T-helper 2 cell treated with Interferon-gamma antibody and Interleukin-4, amounts not matched to agents 100 ng/mL and 5 ng/mL, for 36 hours (primary cell): ENCODE results near the gene SNX20. TPM values are rescaled to one million over a fixed set of nuclear protein-coding genes. Genes with fewer than 3 reads are reported as not detected.

Experiments used
- intact Hi-C: fragments of 100-400 bp; cut with micrococcal nuclease; formaldehyde crosslinking; loops from one replicate; pipeline ENCODE4 v1.15.1; 2023
- total RNA-seq: library from RNA; stranded (reverse); gene quantifications from 2 replicates; pipeline ENCODE4 v1.2.3, GENCODE V29; 2022

Gene SNX20
- total RNA-seq, 1 donor from 2014 or later: 69.7 TPM

DNA sequence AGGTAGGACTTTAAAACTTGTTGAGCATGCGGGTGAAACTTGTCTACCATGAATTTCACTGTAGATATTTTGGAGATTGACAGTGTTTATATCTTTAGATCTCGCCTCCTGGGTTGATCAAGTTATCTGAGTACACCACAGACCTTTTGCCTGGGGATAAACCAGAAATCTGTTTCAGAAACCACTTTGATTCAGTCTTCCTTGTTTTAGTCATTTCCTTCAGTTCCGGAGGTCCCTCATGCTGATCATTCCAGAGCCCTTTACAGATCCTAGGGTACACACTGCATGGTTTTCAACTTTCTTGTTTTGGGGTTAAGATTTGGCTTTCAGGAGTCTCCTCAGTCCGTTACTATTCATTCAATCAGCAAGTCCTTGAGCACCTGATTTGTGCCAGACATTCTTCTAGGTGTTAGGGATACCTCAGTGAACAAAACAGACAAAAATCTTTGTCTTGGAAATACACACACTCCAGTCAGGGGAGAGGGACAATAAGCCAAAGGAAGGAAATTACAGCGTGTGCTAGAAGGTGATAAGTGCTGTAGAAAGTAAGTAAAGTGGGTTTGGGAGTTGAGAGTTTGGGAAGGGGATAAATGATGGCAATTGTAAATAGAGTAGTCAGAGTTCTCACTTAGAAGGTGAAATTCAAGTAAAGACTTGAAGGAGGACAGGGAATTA lies 24.5 kb upstream of the SNX20 start:
- intact Hi-C loops: no loop called here

DNA sequence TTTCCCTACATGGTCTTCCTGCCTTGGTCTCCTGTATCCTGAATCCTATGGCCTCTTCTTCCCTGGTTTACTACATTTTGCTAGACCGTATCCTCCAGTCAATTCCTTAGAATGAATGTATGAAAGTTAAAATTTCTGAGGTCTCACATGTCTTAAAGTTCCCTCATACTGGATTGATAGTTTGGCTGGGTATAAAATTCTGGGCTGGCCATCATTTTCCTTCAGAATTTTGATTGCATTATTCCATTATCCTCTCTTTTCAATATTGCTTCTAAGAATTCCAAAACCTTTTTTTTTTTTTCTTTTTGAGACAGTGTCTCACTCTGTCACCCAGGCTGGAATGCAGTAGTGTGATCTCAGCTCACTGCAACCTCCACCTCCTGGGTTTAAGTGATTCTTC lies 23.1 kb upstream of the SNX20 start:
- intact Hi-C loops: no loop called here

DNA sequence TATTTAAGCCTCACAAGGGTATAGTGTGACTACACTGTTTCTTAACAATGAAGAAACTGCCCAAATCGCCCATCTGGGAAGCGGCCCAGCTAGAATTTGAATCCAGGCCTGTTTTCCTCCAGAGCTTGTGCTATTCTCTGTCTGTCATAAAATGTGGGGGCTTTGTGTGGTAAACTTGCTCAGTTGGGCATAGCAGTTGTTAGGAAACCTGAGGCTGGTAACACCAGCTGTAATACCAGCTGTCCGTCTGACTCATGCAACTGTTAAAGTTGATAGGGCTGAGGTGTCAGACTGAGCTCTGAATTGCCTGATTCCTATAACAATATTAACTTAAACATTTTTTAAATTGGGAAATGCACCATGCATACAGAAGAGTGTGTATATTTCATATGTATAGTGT lies 21.6 kb upstream of the SNX20 start:
- intact Hi-C loops: no loop called here

DNA sequence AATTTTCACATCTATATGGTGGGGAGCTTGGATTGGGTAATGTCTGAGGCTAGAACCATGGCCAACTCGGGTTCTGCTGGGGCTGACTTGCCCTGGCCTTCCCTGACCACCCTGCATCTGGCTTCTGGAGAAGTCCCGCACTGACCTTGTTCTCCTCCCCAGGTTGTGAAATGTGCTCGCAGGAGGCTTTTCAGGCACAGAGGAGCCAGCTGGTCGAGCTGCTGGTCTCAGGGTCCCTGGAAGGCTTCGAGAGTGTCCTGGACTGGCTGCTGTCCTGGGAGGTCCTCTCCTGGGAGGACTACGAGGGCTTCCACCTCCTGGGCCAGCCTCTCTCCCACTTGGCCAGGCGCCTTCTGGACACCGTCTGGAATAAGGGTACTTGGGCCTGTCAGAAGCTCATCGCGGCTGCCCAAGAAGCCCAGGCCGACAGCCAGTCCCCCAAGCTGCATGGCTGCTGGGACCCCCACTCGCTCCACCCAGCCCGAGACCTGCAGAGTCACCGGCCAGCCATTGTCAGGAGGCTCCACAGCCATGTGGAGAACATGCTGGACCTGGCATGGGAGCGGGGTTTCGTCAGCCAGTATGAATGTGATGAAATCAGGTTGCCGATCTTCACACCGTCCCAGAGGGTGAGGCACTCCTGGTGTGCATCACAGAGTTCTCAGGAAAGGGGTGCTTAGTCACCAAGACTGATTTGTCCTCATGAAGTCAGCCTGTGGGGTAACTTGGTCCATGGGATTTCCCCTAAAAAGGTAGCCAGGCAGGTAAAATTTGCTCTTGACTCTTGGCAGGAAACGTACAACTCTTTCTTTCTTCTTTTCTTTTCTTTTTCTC lies 18.4 kb upstream of the SNX20 start:
- intact Hi-C loops: loop anchor here (2.0 kb wide), 1 partner anchor 43 kb away; the partner anchor contains the start of gene CYLD

DNA sequence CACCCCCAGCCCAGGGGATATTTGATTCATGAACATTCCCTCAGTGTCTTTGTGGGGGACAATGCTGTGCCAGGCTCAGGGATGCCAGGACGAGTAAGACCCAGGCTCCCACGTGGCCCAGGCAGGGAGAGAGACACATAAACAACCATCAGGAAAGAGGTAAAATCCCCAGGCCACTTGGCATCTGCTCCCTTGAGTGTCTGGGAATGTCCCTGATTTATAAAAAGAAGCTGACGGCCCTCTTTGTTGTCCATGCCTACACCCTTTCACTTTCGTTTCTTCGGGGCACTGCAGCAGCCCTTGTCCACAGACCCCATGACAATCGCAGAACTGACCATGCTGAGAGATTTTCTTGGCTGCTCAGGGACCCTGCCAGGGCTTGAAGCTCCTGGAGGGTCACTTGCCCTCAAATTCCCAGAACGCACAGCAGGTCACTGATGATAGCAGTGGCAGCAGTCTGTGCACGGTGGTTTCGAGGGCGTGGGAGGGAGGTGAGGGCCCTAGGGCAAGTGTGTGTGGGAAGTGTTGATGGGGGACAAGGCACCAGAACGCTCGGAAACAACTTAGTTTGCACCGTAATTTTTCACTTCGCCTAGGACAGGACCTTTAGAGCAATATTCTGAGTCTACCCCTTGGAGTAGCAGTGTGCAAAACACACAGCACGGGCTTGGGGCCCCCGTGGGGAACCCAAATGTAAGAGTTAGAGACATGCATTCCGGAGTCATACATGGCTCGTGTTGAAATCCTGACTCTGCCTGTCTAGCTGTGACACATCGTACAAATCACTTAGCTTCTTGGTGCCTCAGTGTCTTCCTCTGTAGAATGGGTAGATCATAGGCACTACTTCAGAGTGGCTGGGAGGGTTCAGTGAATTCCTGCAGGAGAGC lies 17.0 kb upstream of the SNX20 start:
- intact Hi-C loops: loop anchor here (1.0 to 2.0 kb wide), 2 partner anchors 13 to 45 kb away; partner anchors contain the start of gene CYLD

DNA sequence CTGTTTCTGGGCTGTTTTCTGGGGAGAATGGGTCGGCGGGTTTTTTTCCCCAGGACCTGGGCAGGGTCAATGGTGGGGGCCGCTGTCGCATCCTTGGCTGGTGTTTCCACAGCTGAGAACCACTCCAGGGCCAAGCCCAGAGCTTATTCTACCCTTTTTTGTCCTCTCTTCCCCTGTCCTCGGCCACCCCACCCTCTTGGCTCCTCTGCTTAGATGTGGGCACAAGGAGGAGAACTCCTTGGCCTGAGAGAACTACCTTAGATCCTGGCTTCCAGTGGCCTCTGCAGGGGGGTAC lies 16.3 kb upstream of the SNX20 start:
- intact Hi-C loops: no loop called here

DNA sequence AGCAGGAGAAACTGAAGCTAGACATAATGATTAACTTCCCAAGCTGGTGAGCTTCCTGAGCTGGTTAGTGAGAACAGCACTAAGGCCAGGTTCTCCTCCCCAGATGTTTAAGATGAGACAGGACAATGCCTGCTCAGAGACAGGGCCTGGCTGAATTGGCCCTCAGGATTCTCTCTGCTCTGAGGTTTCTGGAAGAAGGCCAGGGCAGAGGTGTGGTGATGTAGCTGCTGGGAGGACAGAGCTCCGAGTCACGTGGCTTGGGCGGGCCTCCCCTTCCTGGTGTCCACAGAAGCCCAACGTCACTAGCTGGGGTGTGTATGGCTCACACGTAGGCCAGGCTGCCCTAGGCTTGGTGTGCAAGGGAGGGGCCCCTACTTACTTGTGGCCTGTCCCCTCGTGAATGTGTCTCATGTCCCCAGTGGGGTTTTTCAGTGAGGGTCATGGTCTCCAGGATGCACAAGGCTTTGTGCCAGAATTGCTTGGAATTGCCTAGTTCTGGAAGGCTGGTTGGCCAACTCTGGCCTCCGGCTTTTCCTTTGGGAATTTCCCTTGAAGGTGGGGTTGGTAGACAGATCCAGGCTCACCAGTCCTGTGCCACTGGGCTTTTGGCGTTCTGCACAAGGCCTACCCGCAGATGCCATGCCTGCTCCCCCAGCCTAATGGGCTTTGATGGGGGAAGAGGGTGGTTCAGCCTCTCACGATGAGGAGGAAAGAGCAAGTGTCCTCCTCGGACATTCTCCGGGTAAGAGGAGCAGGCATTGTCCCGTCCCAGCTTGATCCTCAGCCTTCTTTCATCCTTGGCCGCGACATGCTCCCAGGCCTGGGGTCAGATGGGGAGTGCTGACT lies 15.7 kb upstream of the SNX20 start:
- intact Hi-C loops: no loop called here

DNA sequence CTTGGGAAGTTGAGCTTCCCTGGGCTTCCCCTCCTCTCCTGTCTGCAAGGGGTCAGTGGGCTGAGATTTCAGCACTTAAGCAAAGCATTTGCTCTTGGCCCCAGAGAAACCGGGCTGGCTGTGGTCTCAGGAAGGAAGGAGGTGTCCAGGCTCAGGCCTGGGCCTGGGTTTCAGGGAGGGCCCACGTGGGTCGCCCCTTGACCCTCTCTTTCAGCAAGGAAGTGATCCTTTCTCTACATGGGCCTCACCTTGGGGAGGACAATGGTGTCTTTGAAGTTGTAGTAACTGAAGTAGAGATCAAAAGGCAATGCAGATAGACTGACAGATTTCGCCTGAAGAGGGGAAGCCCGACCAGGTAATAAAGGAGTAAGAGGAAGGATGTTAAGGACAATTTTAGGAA lies 15.0 kb upstream of the SNX20 start:
- intact Hi-C loops: no loop called here

DNA sequence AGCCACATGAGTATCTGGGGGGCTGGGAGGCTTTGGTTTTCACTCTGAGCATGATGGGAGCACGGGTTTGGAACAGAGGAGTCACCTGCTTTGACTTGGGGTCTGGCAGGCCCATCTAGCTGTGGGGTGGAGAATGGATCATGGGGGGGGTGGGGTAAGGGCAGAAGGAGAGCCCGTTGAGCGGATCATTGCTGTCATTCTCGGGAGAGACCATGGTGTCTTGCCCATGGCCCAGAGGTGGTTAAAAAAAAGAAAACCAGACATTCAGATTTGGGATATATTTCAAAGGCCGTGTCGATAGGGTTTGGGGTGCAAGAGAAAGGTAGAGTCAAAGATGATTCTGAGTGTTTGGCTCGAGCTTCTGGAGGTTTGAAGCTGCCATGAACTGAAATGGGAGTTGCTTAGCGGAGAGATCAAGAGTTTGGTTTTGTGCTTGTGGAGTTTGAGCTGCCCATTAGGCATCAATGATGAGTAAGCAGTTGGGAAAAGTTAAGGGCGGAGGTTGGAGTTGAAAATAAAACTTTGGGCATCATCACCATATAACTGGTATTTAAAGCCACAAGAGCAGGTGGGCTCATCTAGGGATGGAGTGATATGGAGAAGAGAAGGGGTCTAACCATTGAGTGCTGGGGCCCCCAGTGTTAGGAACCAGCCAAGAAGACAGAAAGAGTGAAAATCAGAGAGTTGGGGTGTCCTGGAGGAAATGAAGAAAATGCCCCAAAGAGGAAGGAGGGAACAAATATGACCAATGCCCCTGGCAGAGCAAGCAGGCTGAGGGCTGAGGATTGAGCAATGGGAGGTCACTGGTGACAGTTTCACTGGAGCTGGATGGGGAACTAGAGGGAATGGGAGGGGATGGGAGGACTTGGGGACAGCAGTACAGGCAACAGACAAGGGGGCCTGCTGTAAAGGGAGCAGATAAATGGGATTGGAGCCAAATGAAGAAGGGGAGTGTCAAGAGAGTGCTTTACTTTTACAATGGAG lies 14.2 kb upstream of the SNX20 start:
- intact Hi-C loops: no loop called here

DNA sequence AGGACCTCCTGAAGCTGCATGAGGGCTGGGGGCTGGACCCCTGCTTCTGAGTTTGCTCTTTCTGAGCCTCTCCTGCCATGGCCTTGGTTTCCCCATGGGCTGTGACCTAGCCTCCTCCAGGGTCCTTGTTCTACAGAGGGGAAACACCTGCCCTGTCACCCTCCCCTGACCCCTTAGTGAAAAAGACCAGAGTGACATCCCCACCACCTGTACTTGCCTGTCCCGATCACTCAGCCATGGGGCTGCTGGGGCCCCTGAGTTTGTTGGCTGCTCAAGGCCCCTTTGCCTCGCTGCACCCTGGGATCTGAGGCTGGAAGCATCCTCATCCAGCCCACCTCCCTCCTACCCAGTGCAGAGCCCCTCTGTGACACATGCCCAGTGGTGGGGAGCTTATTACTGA lies 13.1 kb upstream of the SNX20 start:
- intact Hi-C loops: no loop called here

DNA sequence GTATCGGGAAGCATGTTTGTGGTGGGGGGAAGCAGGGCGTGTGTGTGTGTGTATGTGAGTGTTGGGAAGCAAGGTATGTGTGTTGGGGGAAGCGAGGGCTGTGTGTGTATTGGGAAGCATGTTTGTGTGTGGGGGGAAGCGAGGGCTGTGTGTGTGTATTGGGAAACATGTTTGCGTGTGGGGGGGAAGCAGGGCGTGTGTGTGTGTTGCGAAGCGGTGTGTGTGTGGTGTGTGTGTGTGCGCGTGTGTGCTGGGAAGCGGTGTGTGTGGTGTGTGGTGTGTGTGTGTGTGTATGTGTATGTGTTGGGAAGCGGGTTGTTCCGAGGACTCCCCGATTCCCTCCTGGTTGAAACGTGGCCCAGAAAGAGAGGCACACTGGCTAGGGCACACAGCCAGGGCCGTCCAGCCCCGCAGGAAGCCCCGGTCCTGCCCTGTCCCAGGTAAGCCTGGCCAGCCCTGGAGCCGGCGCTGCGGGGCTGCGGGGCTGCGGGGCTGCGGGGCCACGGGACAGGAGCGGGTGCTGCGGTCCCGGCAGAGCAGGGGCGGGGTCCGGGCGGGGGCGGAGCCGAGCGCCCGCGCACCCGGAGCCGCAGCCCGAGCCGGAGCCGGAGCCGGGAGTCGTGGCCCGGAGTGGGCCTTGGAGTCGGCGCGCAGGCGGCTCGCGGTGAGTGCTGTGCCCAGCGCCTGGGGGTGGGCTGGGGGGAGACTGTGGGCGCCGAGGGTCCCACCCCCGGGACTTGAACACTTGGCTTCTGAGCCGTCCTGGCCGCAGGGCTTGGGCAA lies 12.1 kb upstream of the SNX20 start, which contains the start of gene NOD2:
Gene NOD2, plus strand, starts transcription at position 608 of the 783 bp plus-strand sequence. CDS start 5,890 bp downstream, outside the sequence.
- intact Hi-C loops: no loop called here

DNA sequence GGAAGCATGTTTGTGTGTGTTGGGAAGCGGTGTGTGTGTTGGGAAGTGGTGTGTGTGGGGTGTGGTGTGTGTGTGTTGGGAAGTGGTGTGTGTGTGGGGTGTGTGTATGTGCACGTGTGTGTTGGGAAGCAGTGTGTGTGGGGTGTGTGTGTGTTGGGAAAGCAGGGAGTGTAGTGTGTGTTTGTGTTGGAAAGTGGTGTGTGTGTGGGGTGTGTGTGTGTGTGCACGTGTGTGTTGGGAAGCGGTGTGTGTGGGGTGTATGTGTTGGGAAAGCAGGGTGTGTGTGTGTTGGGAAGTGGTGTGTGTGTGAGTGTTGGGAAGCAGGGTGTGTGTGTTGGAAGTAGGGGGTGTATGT lies 11.5 kb upstream of the SNX20 start:
- intact Hi-C loops: no loop called here

DNA sequence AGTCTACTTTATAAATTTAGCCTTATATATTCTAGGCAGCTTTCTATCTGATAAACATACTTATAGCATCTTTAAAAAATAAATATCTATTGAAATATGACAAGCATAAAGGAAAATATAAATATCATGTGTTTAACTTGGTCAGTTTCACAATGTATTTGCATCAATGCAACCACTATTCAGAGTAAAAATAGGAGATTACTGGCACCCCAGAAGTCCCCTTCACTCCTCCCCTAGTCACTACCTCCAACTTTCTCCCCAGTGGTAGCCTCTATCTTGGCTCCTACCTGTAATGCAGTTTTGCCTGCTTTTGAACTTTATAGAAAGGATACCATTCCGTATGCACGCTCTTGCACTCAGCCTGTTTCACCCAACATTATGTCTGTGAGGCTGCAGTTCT lies 9.1 kb upstream of the SNX20 start:
- intact Hi-C loops: no loop called here

DNA sequence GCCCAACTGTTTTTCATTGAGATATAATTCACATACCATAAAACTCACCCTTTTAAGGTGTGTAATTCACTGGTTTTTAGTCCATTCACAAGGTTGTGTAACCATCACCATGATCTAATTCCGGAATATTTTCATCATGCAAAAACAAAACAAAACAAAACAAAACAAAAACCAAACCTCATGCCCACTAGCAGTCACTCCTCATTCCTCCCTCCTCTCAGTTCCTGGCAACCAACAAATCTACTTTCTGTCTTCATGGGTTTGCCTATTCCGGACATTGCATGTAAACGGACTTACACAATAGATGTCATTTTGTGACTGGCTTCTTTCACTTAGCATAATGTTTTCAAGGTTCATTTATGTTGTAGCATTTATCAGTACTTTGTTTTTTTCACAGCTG lies 7.8 kb upstream of the SNX20 start:
- intact Hi-C loops: no loop called here

DNA sequence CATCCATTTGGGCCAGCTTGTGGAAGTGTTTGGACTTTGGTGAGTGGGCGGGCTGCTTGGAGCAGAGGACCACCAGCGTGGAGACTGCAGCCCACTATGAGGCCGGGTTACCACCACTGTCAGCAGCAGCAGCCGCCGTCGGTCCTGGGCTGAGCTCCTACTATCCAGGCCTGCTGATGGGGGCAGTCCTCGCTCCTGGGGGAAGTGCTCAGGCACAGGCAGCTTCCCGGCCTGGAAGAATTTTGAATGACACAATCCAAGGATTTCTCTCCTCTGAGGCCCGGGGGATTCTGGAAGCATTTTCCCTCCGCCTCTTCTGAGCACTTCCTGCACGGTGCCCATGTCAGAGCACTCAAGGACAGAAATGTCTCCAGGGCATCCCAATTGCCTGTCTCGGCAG lies 7.0 kb upstream of the SNX20 start:
- intact Hi-C loops: no loop called here

DNA sequence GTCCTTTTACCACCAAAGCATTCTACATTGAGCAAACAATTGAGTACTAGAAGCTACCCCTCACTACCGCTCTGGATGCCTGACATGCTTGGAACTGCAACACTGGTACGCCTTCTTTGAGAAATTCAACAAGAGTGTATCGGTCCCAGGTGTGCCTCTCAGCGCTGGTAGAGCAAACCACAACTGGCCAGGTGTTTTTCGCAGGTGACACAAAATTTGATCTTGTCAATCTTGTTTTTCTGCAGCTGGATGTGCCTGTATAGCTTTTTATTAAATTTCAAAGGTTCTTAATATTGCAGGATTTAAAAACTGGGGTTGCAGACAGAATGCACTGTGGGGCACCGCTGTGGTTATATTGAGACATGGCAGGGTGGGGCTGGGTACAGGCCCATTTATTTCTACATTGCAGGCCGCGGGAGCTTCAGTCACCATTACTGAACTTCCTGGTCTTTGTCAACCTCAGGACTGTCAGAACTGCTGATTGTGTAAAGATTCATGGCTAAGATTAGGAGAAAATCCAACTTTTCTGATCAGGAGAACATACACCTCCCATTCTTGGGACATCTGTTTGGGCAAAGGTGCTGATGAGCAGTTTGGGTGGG lies 4.5 kb upstream of the SNX20 start:
- intact Hi-C loops: loop anchor here (1.0 kb wide), 1 partner anchor 13 kb away; no protein-coding TSS in a partner anchor

DNA sequence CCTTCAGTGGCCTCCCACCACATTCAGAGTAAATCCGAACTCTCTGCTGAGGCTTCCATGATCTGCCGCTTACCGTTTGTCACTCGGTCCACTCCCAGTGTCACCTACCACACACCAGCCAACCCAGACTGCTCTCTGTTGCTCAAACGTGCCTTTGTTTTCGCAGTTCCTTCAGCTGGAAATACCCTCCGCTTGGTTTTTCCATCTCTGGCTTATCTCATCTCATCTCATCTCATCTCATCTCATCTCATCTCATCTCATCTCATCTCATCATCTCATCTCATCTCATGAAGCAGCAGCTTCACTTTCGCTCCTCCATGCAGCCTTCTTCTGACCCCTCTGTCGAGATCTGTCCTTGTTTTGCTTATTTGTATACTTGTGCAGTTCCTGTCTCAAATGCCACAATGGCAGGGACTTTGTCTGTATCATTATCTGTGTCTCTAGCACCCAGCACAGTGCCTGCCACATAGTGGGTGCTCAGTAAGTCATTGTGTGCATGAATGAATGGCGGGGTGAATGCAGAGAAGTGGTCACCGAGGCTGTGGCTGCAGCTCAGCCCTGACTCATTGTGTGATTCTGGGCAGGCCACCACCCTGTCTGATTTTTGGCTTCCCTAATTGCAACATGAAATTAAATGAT lies 3.8 kb upstream of the SNX20 start:
- intact Hi-C loops: loop anchor here (1.0 to 5.0 kb wide), 5 partner anchors 13 to 418 kb away; partner anchors contain the start of genes ADCY7 and NKD1
